Measurements from ENCODE around the gene CACNA1B.

Gene CACNA1B

GRCh38 chr9:137986268-137987099, 108.9 kb downstream of the CACNA1B start:
- no peak for DNase-seq

DNA sequence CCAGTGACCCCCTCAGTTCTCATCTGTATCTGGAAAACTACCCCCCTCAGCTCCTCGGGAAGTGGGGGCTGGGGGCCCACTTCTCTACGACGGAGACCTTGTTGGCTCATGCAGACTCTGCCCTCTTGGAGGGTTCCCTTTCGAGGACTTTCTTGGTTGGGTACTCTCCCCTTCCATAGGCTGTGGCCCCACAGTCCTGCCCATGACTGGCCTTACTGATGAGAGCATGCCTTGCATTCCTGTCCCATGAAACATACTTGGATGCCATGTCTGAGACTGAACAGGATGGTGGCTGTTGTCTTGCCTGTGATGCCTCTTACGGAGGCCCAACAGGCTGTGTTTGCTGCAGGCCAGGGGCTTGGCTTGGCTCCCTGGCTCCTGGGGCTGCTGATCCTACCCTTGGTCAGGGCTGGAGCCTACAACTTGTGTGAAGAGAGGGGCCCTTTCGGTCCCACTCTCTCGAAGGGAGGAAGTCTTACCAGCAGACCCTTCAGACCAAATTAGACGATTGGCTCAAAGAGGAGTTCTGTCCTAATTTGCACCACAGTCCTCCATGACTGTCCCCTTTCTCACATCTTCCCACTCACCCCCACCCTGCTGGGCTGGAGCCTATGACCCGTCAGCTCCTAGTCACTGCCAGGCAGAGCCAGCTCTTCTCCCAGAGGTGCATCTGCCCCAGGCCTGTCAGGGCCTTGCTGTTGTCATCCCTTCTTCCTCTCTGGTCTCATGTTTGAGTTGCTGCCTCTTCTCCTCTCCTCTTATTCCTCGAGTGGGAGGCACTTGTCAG, 109.9 kb downstream of the CACNA1B start:
- DNase-seq: no peak

DNA sequence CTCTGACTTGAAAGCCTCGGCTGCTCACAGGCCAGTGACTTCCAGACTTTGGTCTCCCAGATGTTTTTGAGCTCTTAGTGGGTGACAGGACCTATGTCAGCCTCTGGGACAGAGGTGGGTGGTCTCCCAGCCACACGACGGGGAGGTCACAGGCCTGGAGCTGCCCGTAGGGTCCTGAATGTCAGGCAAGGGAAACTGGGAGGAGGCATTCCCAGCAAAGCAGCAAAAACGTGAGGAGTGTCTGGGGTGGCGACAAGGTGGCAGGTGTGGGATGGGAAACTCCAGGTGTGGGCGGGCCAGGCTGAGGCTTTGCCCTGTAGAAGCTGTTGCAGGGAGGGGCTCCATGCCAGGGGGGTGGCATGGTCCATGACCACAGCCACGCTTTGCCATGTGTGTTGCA, 110.5 kb downstream of the CACNA1B start:
- DNase-seq: no peak

GRCh38 chr9:137988701-137989100, 111.1 kb downstream of the CACNA1B start:
- no peak for DNase-seq

- DNase-seq: no peak
Observed at GRCh38 chr9:137989156-137989555, 111.6 kb downstream of the CACNA1B start.

DNA sequence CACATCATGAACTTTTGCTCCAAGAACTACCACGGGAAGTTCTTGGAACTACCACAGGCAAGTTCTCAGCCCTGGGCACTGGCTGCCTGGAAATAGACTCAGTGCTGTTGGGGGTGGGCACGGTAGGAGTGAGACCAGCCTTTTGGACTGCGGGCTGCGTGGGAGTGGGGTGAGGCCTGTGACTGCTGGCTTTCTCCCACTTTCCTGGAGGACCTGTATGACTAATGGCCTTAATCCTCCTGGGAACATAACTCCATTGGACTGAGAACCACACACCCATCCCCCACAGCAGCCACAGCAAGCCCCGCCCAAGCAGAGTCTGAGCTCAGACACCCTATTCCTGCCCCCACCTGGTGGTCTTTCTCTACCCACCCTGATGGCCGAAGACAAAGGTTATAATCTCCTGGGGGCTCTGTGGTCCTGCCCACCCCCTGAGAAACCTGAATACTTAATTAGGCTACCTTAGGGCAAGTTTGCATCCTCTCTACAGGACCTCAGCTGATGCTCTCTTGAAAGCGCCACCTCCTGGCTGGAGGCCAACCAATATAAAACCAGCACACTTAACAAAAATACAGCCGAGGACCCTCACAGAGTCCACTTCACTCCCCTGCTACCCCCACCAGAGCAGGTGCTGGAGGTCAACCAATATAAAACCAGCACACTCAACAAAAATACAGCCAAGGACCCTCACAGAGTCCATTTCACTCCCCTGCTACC, 112.6 kb downstream of the CACNA1B start:
- DNase-seq: no peak

DNA sequence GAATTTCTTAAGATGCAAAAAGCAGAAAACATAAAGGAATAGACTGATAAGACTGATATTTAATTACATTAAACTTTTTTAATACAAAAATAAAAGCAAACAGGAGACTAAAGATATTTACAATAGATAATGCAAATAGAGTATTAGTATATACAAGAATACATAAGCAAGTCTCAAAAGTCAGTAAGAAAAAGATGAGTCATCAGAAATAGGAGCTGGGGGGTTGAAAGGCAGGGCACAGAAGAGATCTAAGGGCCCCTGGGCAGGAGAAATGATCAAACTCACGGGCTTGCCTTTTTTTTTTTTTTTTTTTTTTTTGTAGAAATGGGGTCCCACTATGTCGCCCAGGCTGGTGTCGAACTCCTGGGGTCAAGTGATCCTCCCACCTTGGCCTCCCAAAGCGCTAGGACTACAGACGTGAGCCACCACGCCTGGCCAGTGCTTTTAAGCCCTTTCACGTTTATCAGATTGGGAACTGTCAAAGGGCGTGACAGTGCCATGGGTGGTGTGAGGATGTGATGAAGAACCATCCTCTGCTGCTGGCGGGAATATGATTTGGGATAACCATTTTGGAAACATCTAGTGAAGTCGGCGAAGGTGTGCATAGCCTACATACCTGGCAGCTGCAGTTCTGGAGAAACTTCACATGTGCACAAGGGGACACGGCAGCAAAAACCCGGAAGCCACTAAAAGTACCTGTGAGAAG, 126.1 kb downstream of the CACNA1B start:
- DNase-seq: no peak

- DNase-seq: no peak
Observed at GRCh38 chr9:138006576-138007233, 129.1 kb downstream of the CACNA1B start.

DNA sequence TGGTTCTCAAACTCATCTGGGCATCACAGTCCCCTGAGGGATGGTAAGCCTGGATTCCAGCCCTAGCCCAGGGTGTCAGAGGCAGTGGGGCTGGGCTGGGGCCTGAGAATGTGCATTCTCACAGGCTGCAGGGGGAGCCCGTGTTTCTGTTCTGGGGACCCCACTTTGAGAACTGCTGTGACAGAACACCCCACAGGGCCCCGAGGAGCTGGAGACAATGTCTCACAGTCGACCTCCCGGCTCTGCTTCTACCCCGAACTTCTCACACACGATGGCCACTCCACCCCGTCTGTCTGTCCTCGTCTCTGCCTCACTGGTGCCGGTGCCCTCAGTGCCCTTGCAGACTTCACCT, 130.0 kb downstream of the CACNA1B start:
- DNase-seq: no peak

GRCh38 chr9:138007918-138008841, 130.6 kb downstream of the CACNA1B start:
- no peak for DNase-seq

- DNase-seq: no peak
Observed at GRCh38 chr9:138009016-138009802, 131.6 kb downstream of the CACNA1B start.

- DNase-seq: no peak
Observed at GRCh38 chr9:138009803-138010690, 132.5 kb downstream of the CACNA1B start.

- no peak for DNase-seq
Observed at GRCh38 chr9:138010861-138011260, 133.3 kb downstream of the CACNA1B start.

GRCh38 chr9:138011951-138012500, 134.4 kb downstream of the CACNA1B start:
- no peak for DNase-seq

DNA sequence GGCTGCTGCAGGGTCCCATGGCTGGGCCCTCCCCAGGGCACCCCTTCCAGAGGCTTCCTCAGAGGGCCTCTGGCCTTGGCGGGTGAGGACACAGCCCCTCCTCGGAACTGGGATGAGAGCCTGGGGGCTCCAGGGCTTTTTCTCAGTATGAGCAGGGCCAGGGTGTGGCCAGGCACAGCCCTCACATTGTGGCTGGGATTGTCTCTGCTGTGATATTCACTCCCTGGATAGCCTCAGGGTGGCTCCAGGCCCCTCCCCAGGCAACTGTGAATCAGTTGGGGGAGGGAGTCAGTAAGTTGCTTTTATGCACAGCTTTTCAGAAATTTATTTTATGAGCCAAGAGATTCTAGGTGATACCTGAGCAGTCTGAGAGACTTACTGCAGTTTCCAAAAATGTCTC, 135.7 kb downstream of the CACNA1B start:
- DNase-seq: no peak

DNA sequence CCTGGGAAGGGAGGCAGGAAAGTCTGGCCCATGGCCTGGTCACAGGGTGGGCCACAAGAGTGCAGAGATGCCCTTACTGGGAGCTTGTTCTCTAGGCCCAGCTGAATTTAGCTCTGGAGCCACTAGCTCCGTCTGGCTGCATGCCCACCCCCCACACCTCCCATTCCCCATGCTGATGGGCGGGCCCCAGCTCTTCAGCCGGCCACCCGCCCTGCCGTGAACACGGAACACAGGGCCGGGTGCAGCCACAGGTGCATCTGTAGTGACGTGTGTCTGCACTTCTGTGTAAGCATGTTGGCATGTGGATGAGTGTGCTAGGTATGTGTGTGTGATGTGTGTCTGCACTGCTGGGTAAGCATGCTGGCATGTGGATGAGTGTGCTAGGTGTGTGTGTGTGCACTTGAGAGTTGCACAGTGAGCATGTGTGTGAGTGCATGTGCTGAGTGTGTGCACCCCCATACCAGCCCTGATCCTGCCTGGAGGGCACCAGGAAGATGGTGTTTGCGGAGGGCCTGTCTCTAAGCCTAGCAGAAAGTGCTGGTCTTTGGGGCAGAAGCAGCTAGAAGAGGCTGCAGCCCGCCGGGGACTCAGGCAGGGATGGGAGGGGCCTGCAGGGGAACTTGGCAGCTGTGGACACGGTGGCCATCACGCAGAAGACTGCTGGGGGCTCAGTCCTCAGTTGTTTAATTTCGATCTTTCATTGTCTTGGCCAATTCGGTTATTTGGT, 136.4 kb downstream of the CACNA1B start:
- no peak for DNase-seq

DNA sequence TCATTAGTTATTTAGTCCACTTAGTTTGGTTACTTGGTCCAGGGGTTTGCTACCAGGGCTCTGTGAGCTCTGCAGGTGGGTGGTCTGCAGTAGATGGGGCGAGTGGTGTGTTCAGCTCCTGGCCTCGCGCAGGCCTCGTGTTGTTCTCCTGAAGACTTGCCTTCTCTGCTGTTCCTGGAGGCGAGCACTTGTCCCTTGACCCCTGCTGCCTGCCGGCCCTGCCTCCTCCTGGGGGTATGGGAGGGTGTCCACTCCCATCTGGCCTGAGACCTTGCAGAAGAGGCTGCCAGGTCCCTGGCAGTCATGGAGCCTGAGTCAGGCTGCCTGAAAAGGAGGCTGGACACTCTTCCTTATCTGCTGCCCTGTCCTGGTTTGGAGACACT, 137.0 kb downstream of the CACNA1B start:
- DNase-seq: no peak

Measured in right kidney (tissue), 1 donor.